ENCODE measurements around the gene RAD23B.

DNA sequence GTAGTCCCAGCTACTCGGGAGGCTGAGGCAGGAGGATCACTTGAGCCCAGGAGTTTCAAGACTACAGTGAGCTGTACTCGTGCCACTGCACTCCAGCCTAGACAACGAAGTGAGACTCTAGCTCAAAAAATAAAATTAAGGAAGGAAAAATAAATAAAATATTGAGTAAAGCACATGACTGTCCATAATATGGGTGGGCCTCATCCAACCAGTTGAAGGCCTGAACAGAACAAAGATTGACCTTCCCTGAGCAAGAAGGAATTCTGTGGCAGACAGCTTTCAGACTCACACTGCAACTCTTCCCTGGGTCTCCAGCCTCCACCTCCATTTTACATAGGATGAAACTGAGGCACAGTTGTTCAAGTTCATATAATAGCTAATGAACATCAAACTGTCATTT lies 72.3 kb downstream of the RAD23B start:
- TF ChIP-seq EZH2 (IDR thresholded peaks at IDR 0.05; ENCODE audit: insufficient read depth, poor library complexity, severe bottlenecking) (no peak), EZH2phosphoT487 (IDR thresholded peaks at IDR 0.05; ENCODE audit: insufficient read depth, low read depth) (no peak)

Data from GM23248 (cell line).